Ovary (tissue), 9 donors: ENCODE measurements around the gene SNX9. TPM values are rescaled to one million over a fixed set of nuclear protein-coding genes. Genes with fewer than 3 reads are reported as not detected.

Experiments used
- DNase-seq, 5 donors: peaks; one replicate each; pipeline ENCODE4 v3.0.0-alpha.2; 2019 to 2020
- H3K27ac ChIP-seq, 2 donors: fragments of 200-600 bp; one replicate each; pipeline versions ENCODE4 v1.5.1 to v1.8.0; 2019 to 2022
- H3K27me3 ChIP-seq: fragments of 200-600 bp; one replicate; pipeline ENCODE4 v1.8.0; 2022
- H3K36me3 ChIP-seq: fragments of 200-600 bp; sonication (generic); one replicate; pipeline ENCODE4 v1.5.1; 2019
- H3K4me1 ChIP-seq: one replicate; pipeline ENCODE4 v1.8.1; 2013; ENCODE audit warnings: mild to moderate bottlenecking, moderate library complexity; ENCODE audit not compliant: insufficient read depth
- H3K4me3 ChIP-seq: fragments of 200-600 bp; sonication (generic); one replicate; pipeline ENCODE4 v1.5.1; 2017
- H3K9me3 ChIP-seq, 2 donors: fragments of 200-600 bp in 1 of 2; sonication (generic) in 1 of 2; one replicate each; pipeline versions ENCODE4 v1.5.1 to v1.8.1; 2013 to 2019; ENCODE audit warnings: mild to moderate bottlenecking in 1 of 2, moderate library complexity in 1 of 2
- EP300 ChIP-seq: sonication (generic); formaldehyde crosslinking; IDR thresholded peaks from one replicate; pipeline ENCODE4 v1.6.1; 2017; ENCODE audit warnings: antibody characterized with exemption
- POLR2A ChIP-seq: fragments of 450-650 bp; IDR thresholded peaks from one replicate; pipeline ENCODE4 v1.6.1; 2017; ENCODE audit warnings: antibody characterized with exemption, mild to moderate bottlenecking, moderate library complexity
- WGBS, 3 donors: extraction: QIAGEN DNeasy Blood & Tissue Kit in 1 of 3; methylation state at CpG; one replicate each; pipeline versions ENCODE4 v1.1.5 to v1.1.7; 2013 to 2017; 5-methylcytosine and 5-hydroxymethylcytosine counted together
- intact Hi-C, 4 donors: fragments of 100-400 bp; cut with DNase I; formaldehyde crosslinking; loops; one replicate each; pipeline versions ENCODE4 v1.11.0 to v1.15.1; 2022 to 2023
- polyA plus RNA-seq, 2 donors: library from polyadenylated mRNA; stranded (reverse); fragments of 200-250 nt in 1 of 2; fragments of 350-450 nt in 1 of 2; fragmentation: Illumina TruSeq in 1 of 2; extraction: RNeasy Lipid Tissue Mini Kit (QIAGEN cat#74804) in 1 of 2; gene quantifications; one replicate each; pipeline ENCODE4 v1.2.3, GENCODE V29; 2013 to 2014
- total RNA-seq, 7 donors: library from RNA; depleted of rRNA in 2 of 7; stranded (reverse); fragments of >200 nt in 2 of 7; fragmentation: NEBNext Ultra II Directional in 3 of 7; extraction: Animal tissue kit (Norgen Biotek cat#: 25700) in 3 of 7; gene quantifications; one replicate each; pipeline versions ENCODE4 v1.1.0 to v1.2.4, GENCODE V29; 2016 to 2023
- TF ChIP-seq, protein P1 (sequence below), 3 donors: fragments of 450-650 bp in 2 of 3; fragments of 200-600 bp in 1 of 3; IDR thresholded peaks; one replicate each; pipeline versions ENCODE4 v1.5.1 to v1.8.0; 2016 to 2022; ENCODE audit warnings: antibody characterized with exemption in 3 of 3, mild to moderate bottlenecking in 1 of 3
- donor health status: DM: no; HTN: no; CAD: no; lungs with moderate emphysema.
- donor health status: DM: no; HTN: no; CAD: no.
- donor health status: Bipolar disorder and iron deficiency.
- donor health status: DM: yes; HTN: yes; CAD: no.
- donor health status: DM: no; HTN: no; CAD: no.
- donor health status: DM: yes; HTN: yes; CAD: no.

The SNX9 gene
- total and polyA plus RNA-seq, 9 donors = 31.2 to 48.0 (median 38.7) TPM

DNA sequence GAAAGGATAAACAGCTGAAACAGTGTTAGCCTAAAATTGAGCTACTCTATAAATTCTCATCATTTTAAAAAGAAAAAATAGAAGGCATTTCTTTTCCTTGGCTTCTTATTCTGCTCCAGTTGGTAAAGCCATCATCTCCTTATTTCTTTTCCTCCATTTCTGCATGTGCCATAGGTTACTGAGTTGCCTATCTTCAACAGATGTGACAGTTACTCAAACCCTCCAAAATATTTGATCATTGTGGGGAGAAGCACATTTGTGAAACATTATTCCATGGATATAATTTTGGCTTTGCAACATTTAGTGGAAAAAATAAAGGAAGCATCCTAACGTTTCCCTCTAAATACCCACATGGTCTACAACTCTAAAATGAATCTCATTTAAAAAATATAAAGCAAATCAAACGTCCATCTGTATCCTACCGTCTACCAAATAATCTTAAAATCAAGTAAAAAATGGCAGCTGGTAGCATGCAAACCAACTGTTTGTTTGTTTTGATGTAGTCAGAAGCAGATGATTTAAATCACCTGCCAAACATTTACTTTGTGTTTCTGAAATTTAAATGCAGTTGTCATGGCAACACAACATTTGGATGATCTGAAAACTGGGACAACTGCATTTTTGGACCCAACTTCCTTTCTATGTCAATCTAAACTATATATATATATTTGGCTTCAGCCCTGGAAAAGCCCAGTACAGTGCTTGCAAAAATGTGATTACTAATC, 16.8 kb upstream of the SNX9 start:
- no peaks in the 10 kb centered on the region for H3K27me3 ChIP-seq
- intact Hi-C loops = no loop called here
- 49 to 62% (median 52%) methylated on average over 3 of the region's 3 CpGs for WGBS, 3 donors
- H3K9me3 ChIP-seq = no peaks in the 10 kb centered on the region
- no peak overlapping the region for H3K27ac ChIP-seq
- no peaks in the 10 kb centered on the region for H3K36me3 ChIP-seq
- no peaks in the 10 kb centered on the region for H3K4me1 ChIP-seq
- no peak for DNase-seq
- no peak for TF ChIP-seq POLR2A
- TF ChIP-seq EP300 = no peak
- H3K4me3 ChIP-seq = no peak overlapping the region

DNA sequence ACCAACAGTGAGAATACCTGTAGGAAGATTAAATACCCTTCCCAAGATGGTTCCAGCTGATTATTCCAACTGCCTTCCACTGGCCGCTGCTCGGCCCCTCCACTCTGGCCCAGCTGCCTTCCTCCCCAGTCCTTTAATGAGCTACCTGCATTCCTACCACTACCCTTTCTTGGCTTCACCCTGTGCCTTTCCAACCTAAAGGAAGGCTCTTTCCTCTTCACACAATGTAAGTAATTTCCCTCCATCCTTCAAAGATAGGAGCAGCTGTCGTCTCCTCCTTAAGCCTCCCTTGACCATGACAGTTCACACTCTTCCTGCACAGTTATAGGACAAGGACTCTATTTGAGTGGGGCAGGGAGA, 16.2 kb upstream of the SNX9 start:
- intact Hi-C loops = no loop called here
- H3K9me3 ChIP-seq = no peaks in the 10 kb centered on the region
- no peaks in the 10 kb centered on the region for H3K27me3 ChIP-seq
- DNase-seq = no peak
- H3K4me1 ChIP-seq = no peaks in the 10 kb centered on the region
- no peak overlapping the region for H3K4me3 ChIP-seq
- TF ChIP-seq POLR2A = no peak
- TF ChIP-seq EP300 = no peak
- TF ChIP-seq, protein P1, sequence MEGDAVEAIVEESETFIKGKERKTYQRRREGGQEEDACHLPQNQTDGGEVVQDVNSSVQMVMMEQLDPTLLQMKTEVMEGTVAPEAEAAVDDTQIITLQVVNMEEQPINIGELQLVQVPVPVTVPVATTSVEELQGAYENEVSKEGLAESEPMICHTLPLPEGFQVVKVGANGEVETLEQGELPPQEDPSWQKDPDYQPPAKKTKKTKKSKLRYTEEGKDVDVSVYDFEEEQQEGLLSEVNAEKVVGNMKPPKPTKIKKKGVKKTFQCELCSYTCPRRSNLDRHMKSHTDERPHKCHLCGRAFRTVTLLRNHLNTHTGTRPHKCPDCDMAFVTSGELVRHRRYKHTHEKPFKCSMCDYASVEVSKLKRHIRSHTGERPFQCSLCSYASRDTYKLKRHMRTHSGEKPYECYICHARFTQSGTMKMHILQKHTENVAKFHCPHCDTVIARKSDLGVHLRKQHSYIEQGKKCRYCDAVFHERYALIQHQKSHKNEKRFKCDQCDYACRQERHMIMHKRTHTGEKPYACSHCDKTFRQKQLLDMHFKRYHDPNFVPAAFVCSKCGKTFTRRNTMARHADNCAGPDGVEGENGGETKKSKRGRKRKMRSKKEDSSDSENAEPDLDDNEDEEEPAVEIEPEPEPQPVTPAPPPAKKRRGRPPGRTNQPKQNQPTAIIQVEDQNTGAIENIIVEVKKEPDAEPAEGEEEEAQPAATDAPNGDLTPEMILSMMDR (IDR thresholded peaks at IDR 0.05) = no peak
- H3K27ac ChIP-seq = no peak overlapping the region
- no peaks in the 10 kb centered on the region for H3K36me3 ChIP-seq
- WGBS, 3 donors = 83 to 95% (median 87%) methylated on average over 3 of the region's 3 CpGs

DNA sequence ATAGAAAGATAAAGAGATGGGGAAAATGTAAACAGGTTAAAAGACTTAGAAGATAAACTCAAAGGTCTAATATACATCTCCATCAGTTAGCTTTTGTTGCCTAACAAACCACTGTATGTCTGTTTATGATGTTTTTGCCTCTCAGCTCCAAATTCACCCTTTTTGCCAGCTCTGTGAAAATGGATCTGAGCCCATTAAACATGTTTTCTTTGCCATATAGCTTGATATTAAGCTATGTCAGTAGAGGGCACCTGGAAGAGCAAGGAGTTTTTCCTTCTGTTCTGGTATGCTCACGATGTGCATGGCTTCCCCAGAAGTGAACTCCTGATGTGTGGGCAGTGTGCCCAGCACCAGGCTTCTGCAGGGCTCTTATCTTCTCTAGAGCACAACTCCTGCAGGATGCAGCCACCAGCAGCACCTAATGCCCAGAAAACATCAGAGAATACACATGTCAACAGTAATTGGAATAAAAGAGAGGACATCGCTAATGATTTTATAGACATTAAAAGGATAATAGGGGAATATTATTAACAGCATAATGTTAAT, 14.6 kb upstream of the SNX9 start:
- DNase-seq = no peak
- WGBS, 3 donors = 87 to 95% (median 90%) methylated on average over 2 of the region's 2 CpGs
- Histone ChIP-seq H3K27ac (no peak overlapping the region), H3K9me3 (no peaks in the 10 kb centered on the region), H3K27me3 (no peaks in the 10 kb centered on the region), H3K4me3 (no peak overlapping the region), H3K4me1 (peaks cover 7% of the 10 kb centered on the region), H3K36me3 (no peaks in the 10 kb centered on the region)
- TF ChIP-seq EP300 (no peak), POLR2A (no peak)
- TF ChIP-seq, protein P1 (IDR thresholded peaks at IDR 0.05) = no peak
- intact Hi-C loops = no loop called here

DNA sequence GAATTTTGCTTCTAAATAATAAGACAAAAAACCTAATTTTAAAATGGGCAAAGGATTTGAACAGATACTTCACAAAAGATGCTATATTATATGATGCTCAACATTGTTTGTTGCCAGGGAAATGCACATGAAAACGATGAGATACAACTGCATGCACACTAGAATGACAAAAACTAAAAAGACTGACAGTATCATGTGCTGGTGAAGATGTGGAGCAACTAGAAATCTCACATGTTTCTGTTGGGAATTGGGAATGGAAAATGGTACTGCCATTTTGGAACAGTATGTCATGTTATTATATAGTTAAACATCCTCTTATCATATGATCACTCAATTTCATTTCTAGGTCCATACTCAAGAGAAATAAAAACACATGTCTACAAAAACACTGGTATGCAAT, 13.4 kb upstream of the SNX9 start:
- H3K36me3 ChIP-seq = no peaks in the 10 kb centered on the region
- intact Hi-C loops = no loop called here
- no peaks in the 10 kb centered on the region for H3K27me3 ChIP-seq
- no peaks in the 10 kb centered on the region for H3K9me3 ChIP-seq
- H3K4me3 ChIP-seq = no peak overlapping the region
- peaks cover 14% of the 10 kb centered on the region for H3K4me1 ChIP-seq
- H3K27ac ChIP-seq = no peak overlapping the region
- TF ChIP-seq POLR2A = no peak
- TF ChIP-seq, protein P1 (IDR thresholded peaks at IDR 0.05) = no peak
- no peak for TF ChIP-seq EP300
- 73 to 83% (median 79%) methylated on average over 1 of the region's 1 CpG for WGBS, 3 donors
- DNase-seq = no peak

DNA sequence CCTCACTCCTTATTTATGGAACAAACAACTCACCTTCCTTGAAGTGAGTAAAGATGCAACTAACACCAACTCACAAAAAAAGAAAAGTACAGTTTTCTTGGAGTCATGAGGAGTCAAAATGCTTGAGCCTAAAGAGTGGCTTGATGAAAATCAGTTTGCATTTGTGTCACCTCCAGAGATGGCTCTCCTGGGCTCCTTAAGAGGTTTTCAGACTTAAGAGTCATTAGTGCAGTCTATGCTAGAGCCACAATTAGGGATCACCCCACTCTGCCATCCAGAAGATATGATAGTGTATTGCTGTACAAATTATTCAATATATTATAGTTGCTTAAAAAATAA, 11.9 kb upstream of the SNX9 start:
- no peak for DNase-seq
- Histone ChIP-seq H3K9me3 (no peaks in the 10 kb centered on the region), H3K27me3 (no peaks in the 10 kb centered on the region), H3K36me3 (no peaks in the 10 kb centered on the region), H3K4me1 (peaks cover 19% of the 10 kb centered on the region), H3K4me3 (no peak overlapping the region), H3K27ac (no peak overlapping the region)
- TF ChIP-seq EP300 (no peak), POLR2A (no peak)
- TF ChIP-seq, protein P1 (IDR thresholded peaks at IDR 0.05) = no peak
- intact Hi-C loops = no loop called here
